ENCODE results near the gene DENND4A. TPM values are rescaled to one million over a fixed set of nuclear protein-coding genes. Genes with fewer than 3 reads are reported as not detected.

DENND4A gene
- total RNA-seq, 1 experiment from 2014 or later: 26.0 TPM

DNA sequence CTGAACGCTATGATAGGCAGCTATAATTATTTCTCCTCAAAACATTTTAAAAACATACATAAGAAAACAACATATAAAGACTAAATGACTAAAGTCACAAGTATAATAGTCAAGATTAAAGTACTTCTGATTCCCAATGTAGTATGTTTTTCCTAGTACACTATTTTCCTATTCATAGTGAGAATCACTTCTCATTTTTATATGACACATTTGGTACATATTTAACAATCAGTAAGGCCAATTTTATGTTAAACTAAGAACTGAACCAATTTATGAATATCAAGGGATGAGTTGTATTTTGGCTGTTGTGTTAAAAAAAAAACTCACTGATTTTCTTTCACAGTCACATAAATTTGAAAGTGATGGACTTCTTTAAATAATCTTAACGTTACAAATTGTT is 79.7 kb downstream of the DENND4A start:
- Mint-ChIP-seq H3K27ac (ENCODE audit: unreplicated experiment) (no peak overlapping the region), H3K27me3 (ENCODE audit: unreplicated experiment) (no peaks in the 10 kb centered on the region), H3K4me3 (ENCODE audit: low read depth, unreplicated experiment) (no peak overlapping the region), H3K36me3 (ENCODE audit: insufficient read depth, unreplicated experiment) (peaks cover 5% of the 10 kb centered on the region), H3K9me3 (ENCODE audit: low read depth, unreplicated experiment) (peaks cover 6% of the 10 kb centered on the region), H3K4me1 (ENCODE audit: low read depth, unreplicated experiment) (no peaks in the 10 kb centered on the region)
- intact Hi-C loops (cut with micrococcal nuclease; ENCODE audit: unreplicated experiment): no loop called here
- TF ChIP-seq, protein P1, sequence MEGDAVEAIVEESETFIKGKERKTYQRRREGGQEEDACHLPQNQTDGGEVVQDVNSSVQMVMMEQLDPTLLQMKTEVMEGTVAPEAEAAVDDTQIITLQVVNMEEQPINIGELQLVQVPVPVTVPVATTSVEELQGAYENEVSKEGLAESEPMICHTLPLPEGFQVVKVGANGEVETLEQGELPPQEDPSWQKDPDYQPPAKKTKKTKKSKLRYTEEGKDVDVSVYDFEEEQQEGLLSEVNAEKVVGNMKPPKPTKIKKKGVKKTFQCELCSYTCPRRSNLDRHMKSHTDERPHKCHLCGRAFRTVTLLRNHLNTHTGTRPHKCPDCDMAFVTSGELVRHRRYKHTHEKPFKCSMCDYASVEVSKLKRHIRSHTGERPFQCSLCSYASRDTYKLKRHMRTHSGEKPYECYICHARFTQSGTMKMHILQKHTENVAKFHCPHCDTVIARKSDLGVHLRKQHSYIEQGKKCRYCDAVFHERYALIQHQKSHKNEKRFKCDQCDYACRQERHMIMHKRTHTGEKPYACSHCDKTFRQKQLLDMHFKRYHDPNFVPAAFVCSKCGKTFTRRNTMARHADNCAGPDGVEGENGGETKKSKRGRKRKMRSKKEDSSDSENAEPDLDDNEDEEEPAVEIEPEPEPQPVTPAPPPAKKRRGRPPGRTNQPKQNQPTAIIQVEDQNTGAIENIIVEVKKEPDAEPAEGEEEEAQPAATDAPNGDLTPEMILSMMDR (IDR thresholded peaks at IDR 0.05; ENCODE audit: unreplicated experiment): no peak
- no TSS peak for BruUV-seq (replicated peaks)
- CTCF ChIA-PET: no interaction called here
- DNase-seq: no peak

DNA sequence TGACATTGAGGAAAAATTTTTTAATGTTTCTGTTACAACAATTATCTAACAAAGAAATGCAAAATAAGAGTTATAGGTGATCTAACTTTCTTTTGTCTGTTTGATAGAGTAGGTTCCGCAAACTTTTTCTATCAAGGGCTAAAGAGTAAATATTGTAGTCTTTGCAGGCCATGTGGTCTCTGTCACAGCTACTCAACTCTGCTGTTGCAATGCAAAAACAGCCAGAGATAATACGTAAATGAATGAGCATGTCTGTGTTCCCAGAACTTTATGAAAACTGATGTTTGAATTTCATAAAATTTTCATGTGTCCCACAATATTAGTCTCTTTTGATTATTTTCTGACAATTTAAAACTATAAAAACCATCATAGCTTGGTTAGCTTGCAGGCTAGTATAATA is 97.0 kb downstream of the DENND4A start:
- Mint-ChIP-seq H3K27ac (ENCODE audit: unreplicated experiment) (no peak overlapping the region), H3K36me3 (ENCODE audit: insufficient read depth, unreplicated experiment) (no peaks in the 10 kb centered on the region), H3K9me3 (ENCODE audit: low read depth, unreplicated experiment) (no peaks in the 10 kb centered on the region), H3K4me1 (ENCODE audit: low read depth, unreplicated experiment) (no peaks in the 10 kb centered on the region), H3K27me3 (ENCODE audit: unreplicated experiment) (no peaks in the 10 kb centered on the region), H3K4me3 (ENCODE audit: low read depth, unreplicated experiment) (no peak overlapping the region)
- TF ChIP-seq, protein P1 (IDR thresholded peaks at IDR 0.05; ENCODE audit: unreplicated experiment): no peak
- DNase-seq: no peak
- BruUV-seq (replicated peaks): no TSS peak
- intact Hi-C loops (cut with micrococcal nuclease; ENCODE audit: unreplicated experiment): no loop called here
- CTCF ChIA-PET: no interaction called here

- intact Hi-C loops (cut with micrococcal nuclease; ENCODE audit: unreplicated experiment): no loop called here
- no peaks in the 10 kb centered on the region for H3K4me1 Mint-ChIP-seq (ENCODE audit: low read depth, unreplicated experiment)
These were observed 101.3 kb downstream of the DENND4A start for GRCh38 chr15:65690778-65691177.

GRCh38 chr15:65690173-65690572 is 101.9 kb downstream of the DENND4A start:
- CTCF ChIA-PET: no interaction called here

More at GRCh38 chr15:65690778-65691177, 101.3 kb downstream of the DENND4A start:
- no peaks in the 10 kb centered on the region for H3K9me3 Mint-ChIP-seq (ENCODE audit: low read depth, unreplicated experiment)
- DNase-seq: no peak
- no peak overlapping the region for H3K27ac Mint-ChIP-seq (ENCODE audit: unreplicated experiment)
- BruUV-seq (replicated peaks): no TSS peak
- TF ChIP-seq, protein P1 (IDR thresholded peaks at IDR 0.05; ENCODE audit: unreplicated experiment): no peak
- H3K27me3 Mint-ChIP-seq (ENCODE audit: unreplicated experiment): no peaks in the 10 kb centered on the region
- peaks cover 10% of the 10 kb centered on the region for H3K36me3 Mint-ChIP-seq (ENCODE audit: insufficient read depth, unreplicated experiment)
- CTCF ChIA-PET: no interaction called here
- H3K4me3 Mint-ChIP-seq (ENCODE audit: low read depth, unreplicated experiment): no peak overlapping the region

More at GRCh38 chr15:65690173-65690572, 101.9 kb downstream of the DENND4A start:
- H3K4me3 Mint-ChIP-seq (ENCODE audit: low read depth, unreplicated experiment): no peak overlapping the region
- no TSS peak for BruUV-seq (replicated peaks)
- intact Hi-C loops (cut with micrococcal nuclease; ENCODE audit: unreplicated experiment): no loop called here
- no peaks in the 10 kb centered on the region for H3K4me1 Mint-ChIP-seq (ENCODE audit: low read depth, unreplicated experiment)
- H3K27me3 Mint-ChIP-seq (ENCODE audit: unreplicated experiment): no peaks in the 10 kb centered on the region
- no peaks in the 10 kb centered on the region for H3K9me3 Mint-ChIP-seq (ENCODE audit: low read depth, unreplicated experiment)
- H3K27ac Mint-ChIP-seq (ENCODE audit: unreplicated experiment): no peak overlapping the region
- TF ChIP-seq, protein P1 (IDR thresholded peaks at IDR 0.05; ENCODE audit: unreplicated experiment): no peak
- H3K36me3 Mint-ChIP-seq (ENCODE audit: insufficient read depth, unreplicated experiment): peaks cover 10% of the 10 kb centered on the region
- no peak for DNase-seq
